Panc1 (cell line): ENCODE measurements around the gene INHA.

ENCODE experiments used
- CTCF ChIP-seq: fragments of 450-650 bp; IDR thresholded peaks from 2 replicates; pipeline ENCODE4 v1.5.1; 2017; ENCODE audit warnings: mild to moderate bottlenecking
- REST ChIP-seq, 2 experiments: IDR thresholded peaks; 2 replicates each; pipeline ENCODE4 v1.6.1; 2011 to 2012; ENCODE audit warnings: low read depth in 2 of 2, control low read depth in 1 of 2, low read length in 1 of 2, mild to moderate bottlenecking in 1 of 2, moderate library complexity in 1 of 2; ENCODE audit not compliant: insufficient read depth in 1 of 2

GRCh38 chr2:219547621-219548020, 24.5 kb upstream of the INHA start:
- TF ChIP-seq CTCF (no peak), REST (IDR thresholded peaks at IDR 0.05; ENCODE audit: insufficient read depth in 1 of 2, low read depth in 2 of 2, low read length in 1 of 2) (no peak)
